GM12891 (cell line): Measurements from ENCODE around the gene RACK1.

ENCODE experiments used
- DNase-seq: peaks from one replicate; pipeline ENCODE4 v3.0.0; 2011; ENCODE audit warnings: low spot score; ENCODE audit not compliant: insufficient read length
- FAIRE-seq: peaks from 2 replicates; lab custom pipeline; 2011; peaks lifted over from hg19 to GRCh38; lab: Jason Lieb, UNC
- PAX5 ChIP-seq: IDR thresholded peaks from 2 replicates; pipeline ENCODE4 v1.6.1; 2011; ENCODE audit warnings: low read length, moderate library complexity, mild to moderate bottlenecking; ENCODE audit not compliant: insufficient read depth, severe bottlenecking
- POLR2A ChIP-seq: IDR thresholded peaks from 2 replicates; pipeline ENCODE4 v1.6.1; 2011; ENCODE audit warnings: low read depth, low read length, control low read depth
- POLR2AphosphoS5 ChIP-seq: IDR thresholded peaks from 2 replicates; pipeline ENCODE4 v1.6.1; 2011; ENCODE audit warnings: low read depth, low read length, control low read depth
- POU2F2 ChIP-seq: IDR thresholded peaks from 2 replicates; pipeline ENCODE4 v1.6.1; 2011; ENCODE audit warnings: low read depth, mild to moderate bottlenecking, control low read depth, low read length, moderate library complexity
- SPI1 ChIP-seq: IDR thresholded peaks from 2 replicates; pipeline ENCODE4 v1.6.1; 2011; ENCODE audit warnings: low read depth, low read length, control low read depth
- TAF1 ChIP-seq: IDR thresholded peaks from 2 replicates; pipeline ENCODE4 v1.6.1; 2011; ENCODE audit warnings: low read depth, low read length, control low read depth

RACK1 gene

DNA sequence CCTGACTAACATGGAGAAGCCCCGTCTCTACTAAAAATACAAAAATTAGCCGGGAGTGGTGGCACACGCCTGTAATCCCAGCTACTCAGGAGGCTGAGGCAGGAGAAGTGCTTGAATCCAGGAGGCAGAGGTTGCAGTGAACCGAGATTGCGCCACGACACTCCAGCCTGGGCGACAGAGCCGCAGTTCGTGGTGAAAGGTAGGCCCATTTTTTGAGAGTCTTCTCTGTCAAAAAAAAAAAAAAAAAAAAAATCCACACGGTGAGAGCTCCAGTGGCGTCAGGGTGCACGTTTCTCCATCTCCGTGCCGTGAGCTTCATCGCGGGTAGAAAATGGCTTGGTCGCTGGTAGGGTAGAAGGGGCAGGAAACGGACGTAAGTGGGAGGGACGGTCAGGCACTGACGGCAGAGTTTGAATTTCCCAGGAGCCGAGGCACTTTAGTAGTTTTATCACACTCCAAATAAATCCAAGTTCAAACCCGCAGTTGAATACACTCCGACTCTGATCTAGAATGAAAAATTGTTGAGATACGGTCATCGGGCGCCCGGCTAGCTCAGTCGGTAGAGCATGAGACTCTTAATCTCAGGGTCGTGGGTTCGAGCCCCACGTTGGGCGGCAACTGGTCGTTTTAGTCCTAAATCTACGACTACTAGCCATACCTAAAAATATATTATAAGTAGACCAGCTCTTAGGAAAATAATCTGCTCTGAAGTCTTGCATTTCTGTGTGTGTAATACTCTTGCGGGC lies 36.3 kb downstream of the RACK1 start:
- DNase-seq: no peak
- no peak for TF ChIP-seq PAX5
- no peak for TF ChIP-seq POU2F2
- TF ChIP-seq TAF1: no peak
- no peak for TF ChIP-seq POLR2A
- TF ChIP-seq POLR2AphosphoS5: no peak
- no peak for TF ChIP-seq SPI1
- FAIRE-seq: peak; percentile 81

DNA sequence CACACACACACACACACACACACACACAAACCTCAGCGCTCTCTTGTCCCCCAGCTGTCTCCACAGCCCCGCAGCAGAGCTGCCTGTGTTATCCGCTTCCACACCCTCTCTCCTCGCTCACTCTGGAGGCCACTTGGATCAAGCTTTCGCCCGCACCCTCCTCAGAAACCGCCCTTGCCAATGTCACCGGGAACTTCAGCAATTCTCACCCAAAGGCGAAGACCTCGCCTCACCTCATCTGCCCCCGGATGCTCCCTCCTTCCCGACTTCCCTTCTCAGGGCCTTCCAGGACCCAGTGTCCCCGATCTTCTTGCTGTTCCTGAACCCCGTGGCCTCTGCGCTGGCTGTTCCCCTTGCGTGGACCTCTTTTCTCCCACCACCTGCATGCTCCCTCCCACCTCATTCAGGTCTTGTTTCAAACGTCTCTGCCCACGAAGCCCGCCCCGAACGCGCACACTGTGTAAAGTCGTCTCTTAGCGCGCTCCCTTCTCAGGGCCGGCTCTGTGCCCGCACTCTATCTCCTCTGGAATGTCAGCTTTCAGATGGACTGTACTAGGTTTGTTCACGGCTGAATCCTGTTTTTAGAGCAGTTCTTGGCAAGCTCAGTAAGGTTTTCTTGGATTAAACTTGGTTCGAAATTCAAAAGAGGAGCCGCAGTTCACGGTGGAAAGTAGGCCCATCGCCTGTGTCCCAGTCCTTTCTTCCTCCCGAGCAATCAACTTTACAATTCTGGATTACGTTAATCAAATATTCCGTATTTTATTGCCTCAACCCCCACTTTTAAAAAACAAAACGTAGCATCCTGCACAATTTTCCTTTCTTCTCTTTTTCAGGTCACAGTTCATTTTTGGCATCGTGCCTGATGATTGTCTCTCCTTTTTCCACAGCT lies 37.7 kb downstream of the RACK1 start:
- FAIRE-seq (no peak), DNase-seq (no peak)
- TF ChIP-seq SPI1: no peak
- TF ChIP-seq TAF1: no peak
- no peak for TF ChIP-seq POU2F2

DNA sequence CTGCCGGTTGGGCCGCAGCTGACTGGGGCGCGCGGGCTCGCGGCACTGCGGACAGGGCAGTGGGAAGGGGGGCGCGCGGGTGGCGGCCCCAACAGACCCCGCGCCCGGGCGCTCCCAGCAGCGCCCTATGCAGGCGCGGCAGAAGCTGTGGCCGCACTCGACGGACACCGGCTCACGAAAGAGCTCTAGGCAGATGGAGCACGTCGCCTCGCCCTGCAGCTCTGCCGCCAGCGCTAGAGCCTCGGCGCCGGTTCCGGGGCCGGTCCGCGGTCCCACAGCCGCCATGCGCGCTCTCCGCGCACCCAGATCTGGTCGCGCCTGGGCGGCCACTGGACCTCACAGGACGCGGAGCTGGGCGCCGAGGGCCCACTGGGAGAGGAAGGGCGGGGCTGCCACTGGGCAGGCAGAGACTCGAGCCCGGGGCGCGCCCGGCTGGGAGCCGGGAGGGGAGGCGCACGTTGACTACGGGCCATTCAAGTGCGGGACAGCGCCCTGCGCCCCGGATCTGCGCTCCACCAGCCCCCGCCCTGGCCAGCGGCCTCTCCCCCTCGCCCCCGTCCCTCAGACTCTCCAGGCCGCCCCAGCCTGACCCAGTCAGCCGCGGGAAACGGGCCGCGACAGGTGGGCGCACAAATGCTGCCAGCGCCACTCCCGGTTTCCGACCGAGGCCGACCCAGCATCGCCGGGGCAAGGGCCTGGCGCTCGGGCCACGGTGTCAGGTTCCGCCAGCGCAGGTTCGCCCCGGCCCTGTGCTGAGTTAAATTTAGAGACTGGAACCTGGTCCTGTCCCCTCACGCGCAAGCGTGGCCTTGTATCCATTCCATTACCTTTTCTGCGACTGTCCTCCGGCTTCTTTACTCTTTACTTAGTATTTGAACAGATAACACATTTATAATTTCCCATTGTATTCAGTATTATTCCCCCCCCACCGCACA lies 38.6 kb downstream of the RACK1 start, which contains the start of gene TRIM7:
TSS of gene TRIM7 (minus strand) at position 371 of the 935 bp plus-strand sequence. CDS start at position 285, 86 bp downstream.
- TF ChIP-seq POU2F2: no peak
- no peak for FAIRE-seq
- DNase-seq: no peak

DNA sequence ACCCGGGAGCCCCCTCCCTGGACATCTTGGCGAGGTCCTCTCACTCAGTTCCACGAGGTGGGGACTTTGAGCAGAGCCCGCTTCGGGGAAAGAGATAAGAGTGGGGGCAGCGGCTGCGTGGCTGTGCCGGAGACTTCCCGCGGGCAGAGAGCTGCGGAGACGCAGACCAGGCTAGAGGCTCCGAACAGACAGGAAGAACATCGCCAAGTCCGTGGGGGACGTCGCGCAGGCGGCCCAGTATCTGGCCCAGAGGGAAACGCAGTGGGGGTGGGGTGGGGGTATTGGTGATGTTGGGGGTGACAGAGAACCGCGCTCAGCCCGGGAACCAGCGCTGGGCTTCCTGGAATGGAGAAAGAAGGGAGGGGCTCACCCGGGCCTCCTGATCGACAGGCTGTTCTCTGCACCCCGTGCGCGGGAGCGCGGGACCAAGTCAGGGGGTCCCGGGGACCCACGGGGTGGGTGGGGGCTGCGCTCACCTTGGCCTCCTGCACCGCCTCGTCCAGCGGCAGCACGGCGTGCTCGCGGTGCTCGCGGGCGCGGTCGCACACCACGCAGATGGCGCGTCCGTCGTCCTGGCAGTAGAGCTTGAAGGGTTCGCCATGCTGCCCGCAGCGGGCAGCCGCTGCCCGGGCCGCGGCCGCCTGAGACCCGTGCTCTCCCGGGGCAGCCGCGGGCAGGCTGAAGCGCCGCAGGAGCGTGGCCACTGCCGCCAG lies 39.4 kb downstream of the RACK1 start:
- no peak for FAIRE-seq
- DNase-seq: no peak

DNA sequence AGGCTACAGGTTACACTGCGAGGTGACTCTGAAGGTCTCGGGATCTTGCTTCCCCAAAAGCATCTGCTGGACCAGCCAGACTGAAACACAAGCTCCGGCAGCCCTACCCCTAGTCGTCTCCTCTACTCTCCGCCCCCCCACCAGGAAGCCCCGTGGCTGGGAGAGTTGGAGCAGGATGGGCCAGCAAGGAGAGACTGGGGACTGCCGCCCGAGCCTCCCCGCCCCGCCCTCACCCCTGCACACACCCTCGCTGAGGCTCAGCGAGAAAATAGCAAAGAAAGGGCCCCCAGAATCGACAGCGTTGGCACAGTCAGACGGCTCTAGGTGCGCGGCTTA lies 40.0 kb downstream of the RACK1 start:
- DNase-seq: no peak
- TF ChIP-seq POLR2A (no peak), SPI1 (no peak), POLR2AphosphoS5 (no peak), POU2F2 (no peak), PAX5 (no peak), TAF1 (no peak)

More for the DNA sequence above, 39.4 kb downstream of the RACK1 start:
- no peak for TF ChIP-seq POLR2A
- no peak for TF ChIP-seq POU2F2
- no peak for TF ChIP-seq SPI1
- no peak for TF ChIP-seq TAF1
- TF ChIP-seq POLR2AphosphoS5: no peak
- no peak for TF ChIP-seq PAX5

DNA sequence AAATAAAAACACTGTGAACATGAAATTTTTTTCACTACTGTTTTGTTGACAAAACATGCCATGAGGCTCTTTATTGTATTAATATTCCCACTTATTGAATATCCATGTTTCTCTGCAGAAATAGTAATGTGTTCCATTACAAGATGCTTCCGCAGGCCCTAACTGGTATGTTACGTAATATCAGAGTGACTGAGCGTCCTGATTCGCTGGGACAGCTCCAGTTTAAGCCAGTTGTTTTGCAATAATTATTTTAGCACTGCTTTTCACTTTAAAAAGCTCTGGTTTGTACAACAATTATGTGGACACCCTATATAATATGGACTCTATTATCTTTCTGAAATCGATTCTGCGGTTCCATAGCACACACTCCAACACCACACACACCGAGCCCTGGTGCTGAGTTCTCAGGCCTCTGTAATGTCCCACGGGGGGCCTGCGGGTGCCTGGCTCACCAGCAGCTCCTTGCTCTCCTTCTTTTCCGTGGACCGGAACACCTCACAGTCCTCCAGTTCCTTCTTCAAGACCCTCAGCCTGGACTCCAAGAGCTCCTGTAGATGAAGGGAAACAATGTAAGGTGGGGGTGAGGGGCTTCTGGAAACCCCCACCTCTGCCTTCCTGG lies 40.5 kb downstream of the RACK1 start:
- TF ChIP-seq PAX5: no peak
- TF ChIP-seq POLR2A: no peak
- no peak for TF ChIP-seq SPI1
- TF ChIP-seq TAF1: no peak
- no peak for TF ChIP-seq POU2F2
- no peak for TF ChIP-seq POLR2AphosphoS5
- DNase-seq (no peak), FAIRE-seq (no peak)

More for the DNA sequence above, 40.0 kb downstream of the RACK1 start:
- no peak for FAIRE-seq

DNA sequence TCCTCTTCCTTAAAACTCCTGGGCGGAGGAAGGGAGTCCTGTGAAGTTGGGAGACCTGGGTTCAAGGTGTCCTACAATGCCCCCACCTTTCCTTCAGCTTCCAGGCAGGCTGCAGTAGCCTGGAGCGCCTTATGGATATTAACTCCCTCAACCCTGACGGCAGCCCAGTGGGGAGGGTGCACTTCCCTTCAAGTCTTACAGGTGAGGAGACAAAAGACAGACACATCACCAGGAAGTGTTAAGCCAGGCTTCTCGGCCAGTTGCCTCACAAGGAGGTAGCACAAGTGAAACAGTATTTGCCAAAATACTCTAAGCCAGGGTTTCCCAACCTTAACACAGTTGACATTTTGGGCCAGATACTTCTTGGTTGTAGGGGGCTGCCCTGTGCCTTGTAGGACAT lies 42.9 kb downstream of the RACK1 start:
- FAIRE-seq (no peak), DNase-seq (no peak)
- TF ChIP-seq PAX5 (no peak), POLR2A (no peak), SPI1 (no peak), TAF1 (no peak), POU2F2 (no peak), POLR2AphosphoS5 (no peak)

DNA sequence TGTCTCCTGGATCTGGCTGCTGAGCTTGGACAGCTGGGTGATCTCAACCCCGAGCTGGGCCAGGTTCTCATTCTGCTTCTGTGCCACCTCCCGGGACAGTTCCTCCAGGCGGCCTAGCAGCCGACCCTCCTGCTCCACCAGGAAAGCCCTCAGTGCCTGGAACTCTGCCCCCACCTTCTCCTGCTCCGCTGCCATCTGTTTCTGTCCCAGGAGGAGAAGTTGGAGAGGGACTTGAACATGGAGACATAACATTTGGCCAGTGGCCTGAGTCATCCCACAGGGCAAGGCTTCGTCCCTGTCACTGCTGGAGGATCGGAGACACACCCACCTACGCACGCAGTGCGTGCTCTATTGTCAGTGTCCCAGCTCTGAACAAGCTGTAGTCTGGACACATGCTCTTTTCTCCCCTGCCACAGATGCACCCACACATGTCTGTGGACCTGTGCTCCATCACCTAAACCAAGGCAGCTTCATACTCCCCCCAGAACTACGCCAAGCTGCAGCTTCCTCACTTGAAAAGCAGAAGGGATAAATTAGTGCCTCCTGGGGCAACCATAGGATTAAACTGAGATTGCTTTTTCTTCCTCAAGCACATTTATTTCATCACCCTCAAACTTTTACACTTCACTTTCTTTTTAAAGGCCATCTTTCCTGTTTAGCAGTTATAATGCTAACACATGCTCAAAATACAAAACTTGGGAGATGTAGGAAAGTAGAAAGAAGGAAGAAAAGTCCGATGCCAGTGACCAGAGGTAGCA lies 43.6 kb downstream of the RACK1 start:
- DNase-seq: no peak
- TF ChIP-seq SPI1 (no peak), POLR2A (no peak)
- peak; percentile 73 for FAIRE-seq
